ENCODE results near the gene ITPRIPL1.

Gene ITPRIPL1

GRCh38 chr2:96361751-96362150 lies 36.6 kb downstream of the ITPRIPL1 start:
- DNase-seq, result no peak

- DNase-seq, result no peak
Measured at GRCh38 chr2:96369186-96369585, 44.1 kb downstream of the ITPRIPL1 start.

- DNase-seq, result no peak
Measured at GRCh38 chr2:96374211-96374951, 49.3 kb downstream of the ITPRIPL1 start.

Measured in midbrain (tissue), 1 donor.